ENCODE data around the gene ALOX5. TPM values are rescaled to one million over a fixed set of nuclear protein-coding genes. Genes with fewer than 3 reads are reported as not detected.
A peak's percentile ranks its signal among the peaks of the same experiment; 100 is the strongest.

The ALOX5 gene
- total RNA-seq, 4 donors from 2014 or later, result 13.5 to 27.2 (median 21.1) TPM

GRCh38 chr10:45417746-45418145 is 43.7 kb downstream of the ALOX5 start:
- in situ Hi-C loops (cut with MboI; ENCODE audit: low pct_ligation_motif_present in 1 of 4, low pct_unique_long_range_greater_than_20kb in 1 of 4, low sequenced_read_pairs in 3 of 4), result no loop called here
- intact Hi-C loops (cut with DNase I; ENCODE audit: low total_unique reads), result no loop called here
- Histone ChIP-seq H3K27me3 (no peaks in the 10 kb centered on the region), H3K9me3 (no peaks in the 10 kb centered on the region), H3K4me3 (no peak overlapping the region), H3K4me1 (peaks cover 7 to 30% (median 12%) of the 10 kb centered on the region in 4 donors), H3K27ac (peak overlapping the region in 3 of 4 donors; percentile 81 to 88 (median 83)), H3K36me3 (no peaks in the 10 kb centered on the region)
- no peak for DNase-seq
- WGBS, 2 donors (ENCODE audit: low coverage in 1 of 2), result 86% methylated on average over 6 of the region's 6 CpGs; no CpG with 5 or more reads in 1 of the 2 donors
- no peak for TF ChIP-seq EP300 (IDR thresholded peaks at IDR 0.05; ENCODE audit: low read depth)
- no peak for TF ChIP-seq CTCF (IDR thresholded peaks at IDR 0.05)
- TF ChIP-seq POLR2AphosphoS5 (IDR thresholded peaks at IDR 0.05), result no peak
- no peak for TF ChIP-seq POLR2A (IDR thresholded peaks at IDR 0.05)

DNA sequence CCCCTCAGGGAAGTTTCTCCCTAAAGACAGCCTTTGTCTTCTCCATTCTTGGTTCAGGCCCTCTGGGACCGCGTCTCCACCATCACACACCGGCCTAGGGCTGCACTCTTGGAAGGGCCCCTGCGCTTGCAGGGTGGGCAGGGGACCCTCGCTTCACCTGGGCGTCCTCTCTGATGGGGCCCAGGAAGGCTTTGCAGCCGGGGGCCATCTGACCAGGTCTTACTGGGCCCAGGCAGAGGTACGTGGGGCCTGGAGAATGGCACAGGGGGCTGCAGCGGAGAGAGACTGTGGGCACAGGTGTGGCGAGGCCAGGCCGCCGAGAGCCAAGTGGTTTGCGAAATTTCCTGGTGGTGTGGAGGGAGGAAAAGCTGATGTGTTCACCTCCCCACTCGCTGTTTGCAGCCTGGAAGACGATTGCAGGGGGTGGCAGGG is 44.4 kb downstream of the ALOX5 start:
- in situ Hi-C loops (cut with MboI; ENCODE audit: low pct_ligation_motif_present in 1 of 4, low pct_unique_long_range_greater_than_20kb in 1 of 4, low sequenced_read_pairs in 3 of 4) (no loop called here), intact Hi-C loops (cut with DNase I; ENCODE audit: low total_unique reads) (no loop called here)
- Histone ChIP-seq H3K4me1 (peaks cover 7 to 30% (median 12%) of the 10 kb centered on the region in 4 donors), H3K36me3 (no peaks in the 10 kb centered on the region), H3K27me3 (no peaks in the 10 kb centered on the region), H3K9me3 (no peaks in the 10 kb centered on the region), H3K4me3 (peak overlapping the region in 2 of 4 donors; percentile 43 to 57), H3K27ac (peak overlapping the region; percentile 81 to 88 (median 82))
- TF ChIP-seq POLR2AphosphoS5 (IDR thresholded peaks at IDR 0.05), result no peak
- TF ChIP-seq POLR2A (IDR thresholded peaks at IDR 0.05), result no peak
- no peak for TF ChIP-seq CTCF (IDR thresholded peaks at IDR 0.05)
- TF ChIP-seq EP300 (IDR thresholded peaks at IDR 0.05; ENCODE audit: low read depth), result no peak
- 20 to 62% methylated on average over 3 to 15 of the region's 15 CpGs for WGBS, 2 donors (ENCODE audit: low coverage in 1 of 2)
- DNase-seq, result no peak

- no peaks in the 10 kb centered on the region for H3K9me3 ChIP-seq
- intact Hi-C loops (cut with DNase I; ENCODE audit: low total_unique reads), result no loop called here
- H3K27me3 ChIP-seq, result no peaks in the 10 kb centered on the region
- peaks cover 7 to 30% (median 12%) of the 10 kb centered on the region in 4 donors for H3K4me1 ChIP-seq
- H3K36me3 ChIP-seq, result no peaks in the 10 kb centered on the region
- H3K4me3 ChIP-seq, result peak overlapping the region; percentile 39 to 57 (median 42)
- peak overlapping the region; percentile 81 to 88 (median 82) for H3K27ac ChIP-seq
- 2 to 5% methylated on average over 10 to 59 of the region's 60 CpGs for WGBS, 2 donors (ENCODE audit: low coverage in 1 of 2)
- peak; percentile 51 for TF ChIP-seq POLR2A (IDR thresholded peaks at IDR 0.05)
- TF ChIP-seq CTCF (IDR thresholded peaks at IDR 0.05), result no peak
- peak in 2 of 3 donors; percentile 17 to 57 for TF ChIP-seq POLR2AphosphoS5 (IDR thresholded peaks at IDR 0.05)
- TF ChIP-seq EP300 (IDR thresholded peaks at IDR 0.05; ENCODE audit: low read depth), result peak; percentile 18
- in situ Hi-C loops (cut with MboI; ENCODE audit: low pct_ligation_motif_present in 1 of 4, low pct_unique_long_range_greater_than_20kb in 1 of 4, low sequenced_read_pairs in 3 of 4), result no loop called here
- DNase-seq, result peak; percentile 72
Measured at GRCh38 chr10:45418849-45419675, 45.0 kb downstream of the ALOX5 start.

GRCh38 chr10:45419676-45420025 is 45.6 kb downstream of the ALOX5 start:
- Histone ChIP-seq H3K9me3 (no peaks in the 10 kb centered on the region), H3K36me3 (no peaks in the 10 kb centered on the region), H3K4me3 (peak overlapping the region; percentile 39 to 57 (median 42)), H3K27me3 (no peaks in the 10 kb centered on the region), H3K4me1 (peaks cover 7 to 30% (median 12%) of the 10 kb centered on the region in 4 donors), H3K27ac (peak overlapping the region; percentile 81 to 88 (median 82))
- in situ Hi-C loops (cut with MboI; ENCODE audit: low pct_ligation_motif_present in 1 of 4, low pct_unique_long_range_greater_than_20kb in 1 of 4, low sequenced_read_pairs in 3 of 4) (no loop called here), intact Hi-C loops (cut with DNase I; ENCODE audit: low total_unique reads) (no loop called here)
- 6 to 34% methylated on average over 3 to 12 of the region's 12 CpGs for WGBS, 2 donors (ENCODE audit: low coverage in 1 of 2)
- no peak for TF ChIP-seq POLR2AphosphoS5 (IDR thresholded peaks at IDR 0.05)
- TF ChIP-seq CTCF (IDR thresholded peaks at IDR 0.05), result no peak
- no peak for TF ChIP-seq POLR2A (IDR thresholded peaks at IDR 0.05)
- TF ChIP-seq EP300 (IDR thresholded peaks at IDR 0.05; ENCODE audit: low read depth), result no peak
- no peak for DNase-seq

Measured in transverse colon (tissue), 4 donors.